ENCODE measurements around the gene NKG7. TPM values are rescaled to one million over a fixed set of nuclear protein-coding genes. Genes with fewer than 3 reads are reported as not detected.

Gene NKG7
- total RNA-seq, 1 donor = not detected

DNA sequence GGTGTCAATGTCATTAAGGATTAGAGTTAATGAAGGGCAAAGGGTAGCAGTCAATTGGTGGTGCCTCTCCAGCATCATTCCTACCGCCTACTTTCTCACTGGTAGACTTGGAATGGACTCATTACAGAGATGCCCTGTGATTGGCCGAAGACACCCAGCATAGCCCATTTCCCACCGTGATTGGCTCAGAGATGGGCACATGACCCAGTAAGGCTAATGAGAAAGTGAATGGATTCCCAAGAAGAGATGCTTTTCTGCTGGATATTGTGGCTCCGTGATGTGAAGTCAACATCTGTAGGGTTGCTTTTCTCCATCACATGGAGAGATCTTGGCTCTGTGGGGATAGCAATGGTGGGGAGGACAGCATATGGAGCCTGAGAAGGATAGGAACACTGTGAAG lies 42.1 kb downstream of the NKG7 start:
- DNase-seq (ENCODE audit: low read depth) = no peak
- TF ChIP-seq, protein P1, sequence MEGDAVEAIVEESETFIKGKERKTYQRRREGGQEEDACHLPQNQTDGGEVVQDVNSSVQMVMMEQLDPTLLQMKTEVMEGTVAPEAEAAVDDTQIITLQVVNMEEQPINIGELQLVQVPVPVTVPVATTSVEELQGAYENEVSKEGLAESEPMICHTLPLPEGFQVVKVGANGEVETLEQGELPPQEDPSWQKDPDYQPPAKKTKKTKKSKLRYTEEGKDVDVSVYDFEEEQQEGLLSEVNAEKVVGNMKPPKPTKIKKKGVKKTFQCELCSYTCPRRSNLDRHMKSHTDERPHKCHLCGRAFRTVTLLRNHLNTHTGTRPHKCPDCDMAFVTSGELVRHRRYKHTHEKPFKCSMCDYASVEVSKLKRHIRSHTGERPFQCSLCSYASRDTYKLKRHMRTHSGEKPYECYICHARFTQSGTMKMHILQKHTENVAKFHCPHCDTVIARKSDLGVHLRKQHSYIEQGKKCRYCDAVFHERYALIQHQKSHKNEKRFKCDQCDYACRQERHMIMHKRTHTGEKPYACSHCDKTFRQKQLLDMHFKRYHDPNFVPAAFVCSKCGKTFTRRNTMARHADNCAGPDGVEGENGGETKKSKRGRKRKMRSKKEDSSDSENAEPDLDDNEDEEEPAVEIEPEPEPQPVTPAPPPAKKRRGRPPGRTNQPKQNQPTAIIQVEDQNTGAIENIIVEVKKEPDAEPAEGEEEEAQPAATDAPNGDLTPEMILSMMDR (IDR thresholded peaks at IDR 0.05; ENCODE audit: insufficient read depth, low read length) = no peak
- H3K4me3 ChIP-seq (ENCODE audit: low read depth, low read length) = no peak overlapping the region

DNA sequence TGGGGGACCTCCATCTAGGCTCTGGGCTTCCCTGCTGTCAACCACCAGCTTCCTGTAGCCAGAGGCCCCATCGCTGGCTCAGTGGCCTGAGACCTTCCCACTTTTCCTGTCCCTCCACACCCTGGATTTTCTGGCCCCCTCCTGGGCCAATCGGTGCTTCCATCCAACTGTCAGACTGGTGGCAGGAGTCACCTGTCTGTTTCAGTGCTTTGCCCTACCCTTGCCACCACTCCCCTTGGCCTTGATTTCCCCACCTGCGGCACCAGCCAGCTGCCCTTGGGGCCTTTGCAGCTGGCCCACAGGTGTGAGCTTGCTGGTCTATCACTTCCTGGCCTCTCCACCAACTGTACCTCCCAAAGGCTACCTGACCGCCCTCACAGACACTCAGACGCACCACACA lies 43.0 kb downstream of the NKG7 start:
- DNase-seq (ENCODE audit: low read depth) = no peak
- no peak overlapping the region for H3K4me3 ChIP-seq (ENCODE audit: low read depth, low read length)
- TF ChIP-seq, protein P1 (IDR thresholded peaks at IDR 0.05; ENCODE audit: insufficient read depth, low read length) = no peak

DNA sequence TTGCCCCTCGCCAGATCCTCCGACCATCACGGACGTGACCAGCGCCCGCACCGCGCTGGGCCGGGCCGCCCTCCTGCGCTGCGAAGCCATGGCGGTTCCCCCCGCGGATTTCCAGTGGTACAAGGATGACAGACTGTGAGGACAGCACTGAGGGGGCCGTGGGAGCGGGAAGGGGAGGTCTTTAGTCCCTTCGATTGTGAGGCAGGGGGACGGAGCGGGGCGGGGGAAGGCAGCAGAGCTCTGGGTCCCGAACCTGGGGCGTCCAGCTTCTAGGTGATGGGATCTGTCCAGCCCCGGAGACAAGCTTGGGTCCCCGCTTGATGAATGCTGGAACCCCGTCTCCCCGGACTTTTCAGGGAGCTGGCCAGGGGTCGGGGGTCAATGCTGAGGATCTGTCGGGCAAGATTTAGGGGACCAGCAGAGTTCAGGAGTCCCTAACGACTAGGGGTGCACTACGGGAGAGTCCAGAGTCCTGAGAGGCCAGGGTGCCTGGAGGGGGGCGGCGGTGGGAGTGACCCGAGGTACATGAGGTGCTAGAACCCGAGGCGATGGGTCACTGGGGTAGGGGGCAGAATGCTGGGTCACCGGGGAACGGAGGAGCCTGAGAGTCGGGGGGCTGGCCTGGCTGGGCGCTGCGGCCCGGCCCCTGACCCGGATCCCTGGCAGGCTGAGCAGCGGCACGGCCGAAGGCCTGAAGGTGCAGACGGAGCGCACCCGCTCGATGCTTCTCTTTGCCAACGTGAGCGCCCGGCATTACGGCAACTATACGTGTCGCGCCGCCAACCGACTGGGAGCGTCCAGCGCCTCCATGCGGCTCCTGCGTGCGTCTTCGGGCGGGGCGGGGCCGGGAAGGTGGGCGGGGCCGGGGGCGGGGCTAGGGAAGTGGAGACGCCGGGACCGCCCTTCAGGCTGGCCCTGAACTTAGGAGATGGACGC lies 45.1 kb downstream of the NKG7 start:
- H3K4me3 ChIP-seq (ENCODE audit: low read depth, low read length) = peak overlapping the region; percentile 44
- TF ChIP-seq, protein P1 (IDR thresholded peaks at IDR 0.05; ENCODE audit: insufficient read depth, low read length) = no peak
- peak; percentile 28 for DNase-seq (ENCODE audit: low read depth)

DNA sequence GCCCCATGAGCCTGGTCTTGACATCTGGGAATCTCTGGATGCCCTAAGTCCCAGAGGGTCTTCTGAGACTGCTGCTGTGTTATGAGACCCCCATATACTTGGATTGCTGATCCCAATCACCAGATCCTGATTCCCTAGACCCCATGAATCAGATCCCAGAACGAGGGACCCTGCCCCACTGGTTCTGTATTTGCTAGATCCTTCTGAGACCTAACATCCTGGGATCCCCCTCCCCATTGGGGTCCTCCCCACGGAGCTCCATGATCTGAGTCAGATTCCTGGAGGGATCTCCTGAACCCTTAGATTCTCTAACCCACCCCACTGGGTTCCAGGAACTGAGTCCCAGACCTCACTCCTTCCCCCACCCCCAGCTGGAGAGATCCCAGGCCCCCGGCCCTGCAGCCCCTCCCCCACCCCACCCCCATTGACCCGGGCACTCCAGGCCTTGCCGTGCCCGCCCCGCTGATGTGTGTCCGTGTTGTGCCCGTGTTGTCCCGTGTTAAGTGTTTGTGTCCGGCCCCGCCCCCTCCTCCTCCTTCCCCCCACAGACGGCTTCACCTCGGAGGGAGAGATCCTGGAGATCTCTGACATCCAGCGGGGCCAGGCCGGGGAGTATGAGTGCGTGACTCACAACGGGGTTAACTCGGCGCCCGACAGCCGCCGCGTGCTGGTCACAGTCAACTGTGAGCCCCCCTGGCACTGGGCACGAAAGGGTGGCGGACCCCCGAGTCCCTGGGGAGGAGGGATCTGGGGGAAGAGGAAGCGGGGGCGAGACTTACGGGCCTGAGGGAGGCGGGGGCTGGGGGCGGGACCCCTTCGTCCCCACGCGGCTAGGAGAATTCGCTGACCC lies 46.0 kb downstream of the NKG7 start:
- DNase-seq (ENCODE audit: low read depth) = no peak
- TF ChIP-seq, protein P1 (IDR thresholded peaks at IDR 0.05; ENCODE audit: insufficient read depth, low read length) = no peak
- H3K4me3 ChIP-seq (ENCODE audit: low read depth, low read length) = no peak overlapping the region

DNA sequence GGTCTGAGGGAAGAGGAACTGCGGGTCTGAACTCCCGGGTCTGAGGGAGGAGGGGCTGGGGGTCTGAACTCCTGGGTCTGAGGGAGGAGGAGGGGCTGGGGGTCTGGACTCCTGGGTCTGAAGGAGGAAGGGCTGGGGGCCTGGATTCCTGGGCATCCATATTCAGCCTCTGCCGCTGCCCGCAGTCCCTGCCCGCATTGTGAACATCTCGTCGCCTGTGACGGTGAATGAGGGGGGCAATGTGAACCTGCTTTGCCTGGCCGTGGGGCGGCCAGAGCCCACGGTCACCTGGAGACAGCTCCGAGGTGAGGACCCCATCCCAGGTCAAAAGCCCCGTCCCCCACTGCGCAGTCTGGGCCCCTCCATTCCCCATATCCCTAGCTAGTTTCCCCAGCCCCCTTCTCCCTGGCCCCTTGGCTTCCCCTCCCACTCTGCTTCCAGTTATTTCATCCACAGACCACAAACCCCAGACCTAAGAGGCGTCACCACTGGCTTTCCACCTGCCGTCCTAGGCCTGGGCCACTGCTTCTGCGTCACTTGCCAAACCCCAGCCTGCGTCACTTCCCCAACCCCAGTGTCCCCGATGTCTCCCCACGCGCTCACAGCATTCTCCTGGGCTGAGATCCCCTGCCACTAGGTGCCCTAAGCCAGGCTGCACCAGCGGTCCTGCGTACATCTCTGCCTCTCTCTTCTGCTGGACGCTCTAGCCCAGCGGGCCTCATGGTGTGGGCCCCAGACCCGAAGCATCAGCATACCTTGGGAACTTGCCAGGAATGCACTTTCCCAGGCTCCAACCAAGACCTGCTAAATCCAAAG lies 47.1 kb downstream of the NKG7 start:
- no peak overlapping the region for H3K4me3 ChIP-seq (ENCODE audit: low read depth, low read length)
- TF ChIP-seq, protein P1 (IDR thresholded peaks at IDR 0.05; ENCODE audit: insufficient read depth, low read length) = no peak
- DNase-seq (ENCODE audit: low read depth) = no peak

DNA sequence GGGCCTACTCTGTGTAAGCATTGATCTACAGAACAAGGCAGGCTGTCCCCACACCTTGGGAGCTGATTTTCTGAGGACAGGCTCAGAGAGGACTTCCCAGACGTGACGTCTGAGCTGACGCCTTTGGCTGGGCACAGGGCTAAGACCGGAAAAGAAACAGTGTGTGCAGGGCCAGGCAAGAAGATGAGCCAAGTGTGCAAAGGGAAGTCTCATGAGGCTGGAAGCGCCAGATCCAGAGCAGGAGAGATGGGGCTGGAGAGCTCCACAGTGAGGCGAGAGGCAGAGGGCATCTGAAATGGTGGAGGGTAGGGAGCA lies 48.3 kb downstream of the NKG7 start:
- TF ChIP-seq, protein P1 (IDR thresholded peaks at IDR 0.05; ENCODE audit: insufficient read depth, low read length) = no peak
- no peak for DNase-seq (ENCODE audit: low read depth)
- no peak overlapping the region for H3K4me3 ChIP-seq (ENCODE audit: low read depth, low read length)
